Memory B cell (primary cell): ENCODE measurements around the gene PDE7B.
"Not testable (repeated sequence)": the region's sequence is repeated elsewhere in the genome, so short reads cannot be mapped to it uniquely, and the experiment has no call there.

ENCODE experiments used
- ATAC-seq: fragments of 150-1000 bp; cut with Tn5 transposase; 2 replicates; pipeline ENCODE4 v1.10.0; 2021; ENCODE audit warnings: low read depth, mild to moderate bottlenecking, moderate library complexity
- DNase-seq, 2 donors: peaks; one replicate each; pipeline ENCODE4 v3.0.0; 2022; ENCODE audit warnings: low spot score in 2 of 2
- H3K27ac Mint-ChIP-seq: one replicate; pipeline ENCODE4 v1.8.0; 2022; ENCODE audit warnings: mild to moderate bottlenecking, moderate library complexity, mixed read lengths
- H3K27me3 Mint-ChIP-seq: one replicate; pipeline ENCODE4 v1.8.0; 2022; ENCODE audit warnings: mixed read lengths
- H3K36me3 Mint-ChIP-seq: one replicate; pipeline ENCODE4 v1.8.0; 2022; ENCODE audit warnings: mild to moderate bottlenecking, mixed read lengths
- H3K4me1 Mint-ChIP-seq: one replicate; pipeline ENCODE4 v1.8.0; 2022; ENCODE audit warnings: mixed read lengths
- H3K4me3 Mint-ChIP-seq: one replicate; pipeline ENCODE4 v1.8.0; 2022; ENCODE audit warnings: mild to moderate bottlenecking, moderate library complexity, mixed read lengths
- H3K9me3 Mint-ChIP-seq: one replicate; pipeline ENCODE4 v1.8.0; 2022; ENCODE audit warnings: mixed read lengths

The PDE7B gene

GRCh38 chr6:136137008-136137692 is 285.6 kb downstream of the PDE7B start:
- ATAC-seq (no peak), DNase-seq (no peak)
- Mint-ChIP-seq H3K36me3 (peaks cover 7% of the 10 kb centered on the region), H3K9me3 (peaks cover 5% of the 10 kb centered on the region), H3K27me3 (peaks cover 3% of the 10 kb centered on the region), H3K4me3 (no peak overlapping the region), H3K4me1 (no peaks in the 10 kb centered on the region), H3K27ac (no peak overlapping the region)

DNA sequence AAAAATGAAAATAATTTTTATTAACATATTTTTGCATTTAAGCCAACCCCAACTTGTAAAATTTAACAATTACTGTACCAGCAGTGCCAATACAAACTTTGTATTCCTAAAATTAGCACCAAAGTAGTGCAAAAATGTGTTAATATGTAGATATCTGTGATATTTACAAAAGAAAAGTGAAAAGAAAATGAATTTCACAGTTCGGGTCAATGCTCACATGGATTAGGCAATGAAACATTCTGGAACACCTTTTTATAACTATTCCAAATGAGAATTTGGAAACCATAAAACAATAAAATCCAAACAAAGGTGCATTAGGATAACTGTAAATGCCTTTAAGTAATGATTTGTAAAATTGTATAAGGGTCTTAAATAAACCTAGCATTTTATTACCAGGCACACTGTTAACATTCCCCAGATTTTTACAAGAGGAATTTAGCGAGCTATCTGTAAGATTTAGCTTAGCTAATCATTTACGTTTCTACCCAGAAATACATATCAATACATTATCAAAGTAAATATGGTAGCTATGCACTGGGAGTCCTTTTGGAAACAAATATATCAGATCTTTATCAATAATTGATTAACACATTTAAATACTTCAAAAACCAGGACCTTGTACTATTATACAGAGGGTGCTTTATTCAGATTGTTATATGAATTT is 286.4 kb downstream of the PDE7B start:
- no peak for DNase-seq
- Mint-ChIP-seq H3K9me3 (peaks cover 5% of the 10 kb centered on the region), H3K4me3 (no peak overlapping the region), H3K27me3 (peaks cover 3% of the 10 kb centered on the region), H3K27ac (no peak overlapping the region), H3K36me3 (peaks cover 8% of the 10 kb centered on the region), H3K4me1 (no peaks in the 10 kb centered on the region)
- no peak for ATAC-seq

DNA sequence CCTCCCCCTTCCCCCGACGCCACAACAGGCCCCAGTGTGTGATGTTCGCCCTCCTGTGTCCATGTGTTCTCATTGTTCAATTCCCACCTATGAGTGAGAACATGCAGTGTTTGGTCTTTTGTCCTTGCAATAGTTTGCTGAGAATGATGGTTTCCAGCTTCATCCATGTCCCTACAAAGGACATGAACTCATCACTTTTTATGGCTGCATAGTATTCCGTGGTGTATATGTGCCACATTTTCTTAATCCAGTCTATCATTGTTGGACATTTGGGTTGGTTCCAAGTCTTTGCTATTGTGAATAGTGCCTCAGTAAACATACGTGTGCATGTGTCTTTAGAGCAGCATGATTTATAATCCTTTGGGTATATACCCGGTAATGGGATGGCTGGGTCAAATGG is 287.6 kb downstream of the PDE7B start:
- not testable (repeated sequence) for DNase-seq, H3K4me1 Mint-ChIP-seq, H3K27me3 Mint-ChIP-seq, H3K27ac Mint-ChIP-seq, H3K4me3 Mint-ChIP-seq, H3K36me3 Mint-ChIP-seq, ATAC-seq, H3K9me3 Mint-ChIP-seq

- DNase-seq (no peak), ATAC-seq (no peak)
- Mint-ChIP-seq H3K27me3 (peaks cover 1% of the 10 kb centered on the region), H3K9me3 (peaks cover 5% of the 10 kb centered on the region), H3K4me3 (no peak overlapping the region), H3K27ac (no peak overlapping the region), H3K36me3 (peaks cover 11% of the 10 kb centered on the region), H3K4me1 (no peaks in the 10 kb centered on the region)
Observed at GRCh38 chr6:136144251-136145023, 292.9 kb downstream of the PDE7B start.

GRCh38 chr6:136146130-136146529 is 294.6 kb downstream of the PDE7B start:
- peaks cover 1% of the 10 kb centered on the region for H3K27me3 Mint-ChIP-seq
- no peak for DNase-seq
- peaks cover 13% of the 10 kb centered on the region for H3K36me3 Mint-ChIP-seq
- H3K27ac Mint-ChIP-seq: no peak overlapping the region
- H3K9me3 Mint-ChIP-seq: peaks cover 5% of the 10 kb centered on the region
- ATAC-seq: no peak
- no peaks in the 10 kb centered on the region for H3K4me1 Mint-ChIP-seq
- H3K4me3 Mint-ChIP-seq: no peak overlapping the region

DNA sequence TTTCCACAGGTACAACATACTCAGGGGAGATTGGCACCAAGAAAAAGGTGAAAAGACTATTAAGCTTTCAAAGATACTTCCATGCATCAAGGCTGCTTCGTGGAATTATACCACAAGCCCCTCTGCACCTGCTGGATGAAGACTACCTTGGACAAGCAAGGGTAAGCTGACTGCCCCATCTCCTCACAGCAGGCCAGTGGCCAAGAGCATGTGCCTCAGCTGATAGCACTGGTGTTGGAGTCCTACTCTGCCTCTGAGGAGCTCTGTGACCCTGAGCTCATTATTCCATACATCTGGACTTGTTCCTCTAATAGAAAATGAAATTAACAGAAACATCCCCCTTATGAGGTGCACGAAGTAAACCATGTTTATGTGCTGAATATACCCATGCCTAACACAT is 295.8 kb downstream of the PDE7B start:
- Mint-ChIP-seq H3K4me3 (no peak overlapping the region), H3K36me3 (peaks cover 6% of the 10 kb centered on the region), H3K9me3 (no peaks in the 10 kb centered on the region), H3K4me1 (no peaks in the 10 kb centered on the region), H3K27me3 (no peaks in the 10 kb centered on the region), H3K27ac (no peak overlapping the region)
- DNase-seq: no peak
- ATAC-seq: no peak

DNA sequence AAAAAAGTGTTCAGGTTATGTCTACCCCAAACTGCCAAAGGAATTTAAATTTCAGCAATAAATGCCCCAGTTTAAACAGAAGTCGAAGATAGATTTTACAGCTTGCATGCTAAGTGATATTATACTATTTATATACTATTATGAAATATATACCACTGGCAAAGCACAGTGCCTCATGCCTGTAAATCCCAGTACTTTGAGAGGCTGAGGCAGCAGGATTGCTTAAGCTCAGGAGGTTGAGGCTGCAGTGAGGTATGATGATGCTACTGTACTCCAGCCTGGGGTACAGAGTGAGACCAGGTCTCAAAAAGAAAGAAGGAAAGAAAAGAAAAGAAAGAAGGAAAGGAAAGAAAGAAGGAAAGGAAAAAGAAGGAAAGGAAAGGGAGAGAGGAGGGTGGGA is 296.6 kb downstream of the PDE7B start:
- Mint-ChIP-seq H3K4me3 (no peak overlapping the region), H3K36me3 (peaks cover 6% of the 10 kb centered on the region), H3K4me1 (no peaks in the 10 kb centered on the region), H3K27ac (no peak overlapping the region), H3K27me3 (no peaks in the 10 kb centered on the region), H3K9me3 (no peaks in the 10 kb centered on the region)
- DNase-seq (no peak), ATAC-seq (no peak)

DNA sequence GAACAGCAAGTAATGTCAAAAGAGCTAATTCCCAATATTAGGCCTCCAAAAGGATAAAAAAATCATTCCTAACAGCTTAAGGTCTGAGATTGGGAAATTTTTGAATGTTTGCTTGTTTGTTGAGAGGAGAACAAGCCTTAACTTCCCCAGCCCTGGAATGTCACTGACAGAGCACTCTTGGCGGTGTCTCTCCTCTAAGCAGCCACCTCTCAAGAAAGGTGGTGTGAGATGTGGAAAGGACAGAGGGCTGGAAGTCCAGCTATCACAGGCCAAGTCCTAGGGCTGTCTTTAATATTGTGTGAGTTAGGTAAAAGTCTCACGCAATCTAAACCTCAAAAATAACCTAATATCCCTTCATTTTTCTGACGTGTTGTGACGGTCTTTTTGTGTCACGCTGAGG is 297.0 kb downstream of the PDE7B start:
- Mint-ChIP-seq H3K27ac (no peak overlapping the region), H3K27me3 (no peaks in the 10 kb centered on the region), H3K9me3 (no peaks in the 10 kb centered on the region), H3K4me1 (no peaks in the 10 kb centered on the region), H3K4me3 (no peak overlapping the region), H3K36me3 (peaks cover 6% of the 10 kb centered on the region)
- ATAC-seq (no peak), DNase-seq (no peak)

- peaks cover 6% of the 10 kb centered on the region for H3K36me3 Mint-ChIP-seq
- no peaks in the 10 kb centered on the region for H3K4me1 Mint-ChIP-seq
- no peaks in the 10 kb centered on the region for H3K27me3 Mint-ChIP-seq
- no peaks in the 10 kb centered on the region for H3K9me3 Mint-ChIP-seq
- H3K4me3 Mint-ChIP-seq: no peak overlapping the region
- no peak overlapping the region for H3K27ac Mint-ChIP-seq
- DNase-seq (no peak), ATAC-seq (no peak)
Observed at GRCh38 chr6:136149311-136149710, 297.8 kb downstream of the PDE7B start.

- Mint-ChIP-seq H3K36me3 (peaks cover 7% of the 10 kb centered on the region), H3K27ac (no peak overlapping the region), H3K9me3 (no peaks in the 10 kb centered on the region), H3K4me1 (no peaks in the 10 kb centered on the region), H3K4me3 (no peak overlapping the region), H3K27me3 (no peaks in the 10 kb centered on the region)
- DNase-seq (no peak), ATAC-seq (no peak)
Observed at GRCh38 chr6:136150961-136151360, 299.5 kb downstream of the PDE7B start.

DNA sequence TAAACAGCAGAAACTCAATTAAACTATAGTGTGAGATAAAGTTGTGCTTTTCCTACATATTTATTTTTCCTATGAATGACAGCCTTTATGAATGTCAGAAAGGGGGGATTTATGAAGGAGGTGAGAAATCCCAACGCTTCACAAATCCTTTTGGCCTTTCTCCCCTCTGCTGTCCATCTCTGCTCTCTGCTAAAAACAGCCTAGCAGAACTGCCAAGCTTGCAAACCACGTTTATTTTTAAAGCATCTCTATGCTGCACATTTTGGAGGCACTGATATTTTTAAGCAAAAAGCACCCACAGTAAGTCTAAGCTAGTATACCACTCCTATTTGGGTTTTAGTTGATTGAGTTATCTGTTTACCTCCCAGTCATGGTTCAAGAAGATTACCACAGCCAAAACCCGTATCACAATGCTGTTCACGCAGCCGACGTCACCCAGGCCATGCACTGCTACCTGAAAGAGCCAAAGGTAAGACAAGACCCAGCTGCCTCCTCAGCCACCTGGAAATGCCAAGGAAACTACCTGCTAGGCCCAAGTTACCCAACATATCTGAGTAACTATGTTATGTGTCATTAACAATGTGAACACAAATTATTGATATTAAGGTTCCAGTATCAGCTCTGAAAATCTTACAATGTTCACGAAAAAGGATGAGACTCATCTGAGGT is 302.3 kb downstream of the PDE7B start:
- peaks cover 8% of the 10 kb centered on the region for H3K36me3 Mint-ChIP-seq
- no peak overlapping the region for H3K4me3 Mint-ChIP-seq
- H3K4me1 Mint-ChIP-seq: no peaks in the 10 kb centered on the region
- H3K9me3 Mint-ChIP-seq: no peaks in the 10 kb centered on the region
- no peak overlapping the region for H3K27ac Mint-ChIP-seq
- no peak for DNase-seq
- no peak for ATAC-seq
- H3K27me3 Mint-ChIP-seq: no peaks in the 10 kb centered on the region

GRCh38 chr6:136155191-136155590 is 303.7 kb downstream of the PDE7B start:
- Mint-ChIP-seq H3K4me1 (peaks cover 2% of the 10 kb centered on the region), H3K9me3 (no peaks in the 10 kb centered on the region), H3K27ac (no peak overlapping the region), H3K4me3 (no peak overlapping the region), H3K27me3 (no peaks in the 10 kb centered on the region), H3K36me3 (peaks cover 8% of the 10 kb centered on the region)
- DNase-seq: no peak
- no peak for ATAC-seq

DNA sequence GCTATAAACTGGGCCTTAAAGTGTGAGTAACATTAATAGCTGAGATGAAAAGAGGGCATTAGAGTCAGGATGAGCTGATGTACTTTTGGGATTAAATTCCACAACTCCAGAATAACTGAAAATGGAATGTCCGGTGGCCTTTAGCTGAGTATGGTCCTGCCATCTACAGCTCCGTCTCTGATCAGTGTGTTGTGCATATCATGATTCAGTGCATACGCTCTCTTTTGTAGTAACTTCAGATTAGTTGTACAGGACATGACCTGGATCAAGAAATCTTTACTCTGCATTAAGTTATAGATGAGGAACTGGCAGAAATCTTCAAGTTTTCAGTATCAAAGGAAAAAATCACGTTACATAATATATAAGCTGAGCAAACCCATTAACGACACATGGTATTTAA is 306.2 kb downstream of the PDE7B start:
- ATAC-seq (no peak), DNase-seq (no peak)
- Mint-ChIP-seq H3K4me1 (peaks cover 2% of the 10 kb centered on the region), H3K36me3 (peaks cover 19% of the 10 kb centered on the region), H3K27me3 (no peaks in the 10 kb centered on the region), H3K9me3 (peaks cover 2% of the 10 kb centered on the region), H3K27ac (no peak overlapping the region), H3K4me3 (no peak overlapping the region)

DNA sequence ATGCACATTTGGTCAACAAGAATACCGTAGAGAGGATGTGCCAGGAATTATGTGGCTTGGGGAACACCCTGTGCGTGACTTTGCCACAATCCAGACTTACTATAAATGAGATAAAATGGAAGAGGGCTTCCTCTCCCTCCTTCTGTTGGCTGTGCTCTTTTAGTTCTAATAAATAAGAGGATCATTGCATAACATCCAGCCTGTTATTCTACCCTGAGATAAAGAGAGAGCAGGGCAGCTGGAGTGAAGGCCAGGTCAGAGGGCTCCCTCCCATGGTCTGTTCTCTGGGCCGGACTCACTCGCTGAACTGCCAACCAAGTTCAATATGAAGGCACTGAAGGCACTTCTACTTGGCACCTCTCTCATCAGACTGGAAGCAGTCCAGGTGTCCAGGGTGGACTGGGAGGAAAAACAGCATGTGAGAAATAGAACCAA is 306.9 kb downstream of the PDE7B start:
- Mint-ChIP-seq H3K36me3 (peaks cover 19% of the 10 kb centered on the region), H3K27ac (no peak overlapping the region), H3K9me3 (peaks cover 2% of the 10 kb centered on the region), H3K4me3 (no peak overlapping the region), H3K4me1 (peaks cover 2% of the 10 kb centered on the region), H3K27me3 (no peaks in the 10 kb centered on the region)
- DNase-seq (no peak), ATAC-seq (no peak)
